K562 (cell line): ENCODE measurements around the gene SRSF1. TPM values are rescaled to one million over a fixed set of nuclear protein-coding genes. Genes with fewer than 3 reads are reported as not detected.

Experiments
- BRD4 ChIP-seq: fragments of 200-600 bp; sonication (generic); IDR thresholded peaks from 2 replicates; pipeline ENCODE4 v1.6.1; 2017; ENCODE audit warnings: inconsistent platforms
- CBX8 ChIP-seq: fragments of 200-600 bp; sonication (generic); IDR thresholded peaks from 2 replicates; pipeline ENCODE4 v1.6.1; 2012; ENCODE audit warnings: borderline replicate concordance, mixed run types, low read depth, mild to moderate bottlenecking, moderate library complexity, mixed read lengths, low read length, control low read depth, inconsistent platforms; ENCODE audit not compliant: poor library complexity, severe bottlenecking; ENCODE audit errors: extremely low read depth
- CEBPB ChIP-seq: fragments of 450-650 bp; IDR thresholded peaks from 2 replicates; pipeline ENCODE4 v1.6.1; 2016; ENCODE audit warnings: missing genetic modification characterization, missing compliant biosample characterization
- CREBBP ChIP-seq: IDR thresholded peaks from one replicate; pipeline ENCODE4 v1.6.1; 2012; ENCODE audit warnings: low read depth, mild to moderate bottlenecking, control low read depth, inconsistent platforms, low read length
- DIDO1 ChIP-seq: fragments of 450-650 bp; IDR thresholded peaks from 2 replicates; pipeline ENCODE4 v1.6.1; 2016; ENCODE audit warnings: low read depth, missing biosample characterization, missing genetic modification characterization
- HDAC1 ChIP-seq, 2 experiments: fragments of 450-650 bp; IDR thresholded peaks; 2 replicates each; pipeline ENCODE4 v1.6.1; 2016 to 2017; ENCODE audit warnings: inconsistent platforms in 1 of 2, mild to moderate bottlenecking in 1 of 2, moderate library complexity in 1 of 2
- HNRNPK ChIP-seq: fragments of 200-400 bp; formaldehyde crosslinking; IDR thresholded peaks from one replicate; pipeline ENCODE4 v1.6.1; 2018; ENCODE audit warnings: mild to moderate bottlenecking, low read depth, low read length; ENCODE audit not compliant: poor library complexity, severe bottlenecking
- HSF4 ChIP-seq: fragments of 250-450 bp; sonication (Bioruptor Pico); IDR thresholded peaks from 2 replicates; pipeline ENCODE4 v2.1.2; 2022; ENCODE audit warnings: mild to moderate bottlenecking, moderate library complexity, borderline replicate concordance
- ILK ChIP-seq: fragments of 450-650 bp; IDR thresholded peaks from 2 replicates; pipeline ENCODE4 v1.6.1; 2016; ENCODE audit warnings: missing genetic modification characterization, low read depth, mild to moderate bottlenecking, missing compliant biosample characterization, moderate library complexity, borderline replicate concordance
- KLF6 ChIP-seq: fragments of 250-450 bp; sonication (Bioruptor Pico); IDR thresholded peaks from 2 replicates; pipeline ENCODE4 v1.4.0; 2020; ENCODE audit warnings: mild to moderate bottlenecking, moderate library complexity, borderline replicate concordance
- MCM7 ChIP-seq, 2 experiments: fragments of 450-650 bp; IDR thresholded peaks; 2 replicates each; pipeline ENCODE4 v1.6.1; 2016 to 2018
- MYC ChIP-seq, 2 experiments: fragments of 250-450 bp in 1 of 2; sonication (Bioruptor Pico) in 1 of 2; IDR thresholded peaks; 2 replicates each; pipeline versions ENCODE4 v1.5.1 to v1.6.1; 2012 to 2021; ENCODE audit warnings: low read depth in 2 of 2, borderline replicate concordance in 1 of 2, improper control_type of control experiment in 1 of 2, low read length in 1 of 2, mild to moderate bottlenecking in 1 of 2, moderate library complexity in 1 of 2
- NELFE ChIP-seq: IDR thresholded peaks from 2 replicates; pipeline ENCODE4 v1.6.1; 2011; ENCODE audit warnings: mild to moderate bottlenecking; ENCODE audit not compliant: insufficient read depth, insufficient read length
- RAD21 ChIP-seq, 2 experiments: fragments of 250-450 bp in 1 of 2; fragments of 450-650 bp in 1 of 2; sonication (Bioruptor Pico) in 1 of 2; formaldehyde crosslinking in 1 of 2; IDR thresholded peaks in 1 of 2; conservative IDR thresholded peaks in 1 of 2; 2 replicates each; pipeline versions ENCODE4 v1.4.0 to v1.8.0; 2020 to 2022; ENCODE audit warnings: mild to moderate bottlenecking in 2 of 2, moderate library complexity in 1 of 2
- SMARCB1 ChIP-seq: IDR thresholded peaks from 2 replicates; pipeline ENCODE4 v1.6.1; 2011; ENCODE audit warnings: improper control_type of control experiment, low read depth; ENCODE audit not compliant: insufficient read length
- SRSF1 ChIP-seq: fragments of 200-400 bp; formaldehyde crosslinking; IDR thresholded peaks from 2 replicates; pipeline ENCODE4 v1.6.1; 2017; ENCODE audit warnings: mild to moderate bottlenecking, low read depth, low read length, moderate library complexity
- SRSF7 ChIP-seq: fragments of 200-400 bp; formaldehyde crosslinking; optimal IDR thresholded peaks from 2 replicates; pipeline ENCODE3; 2017; ENCODE audit warnings: mild to moderate bottlenecking, low read depth, low read length
- TAF1 ChIP-seq: IDR thresholded peaks from 2 replicates; pipeline ENCODE4 v1.6.1; 2011; ENCODE audit warnings: mild to moderate bottlenecking, low read length, moderate library complexity; ENCODE audit not compliant: insufficient read depth, control insufficient read depth, severe bottlenecking; ENCODE audit errors: extremely low read depth
- TGIF2 ChIP-seq: sonication (generic); formaldehyde crosslinking; IDR thresholded peaks from 2 replicates; pipeline ENCODE4 v1.8.1; 2022; ENCODE audit warnings: mild to moderate bottlenecking, missing genetic modification reagents, moderate library complexity
- TSHZ1 ChIP-seq: fragments of 250-450 bp; sonication (Bioruptor Pico); IDR thresholded peaks from 2 replicates; pipeline ENCODE4 v1.4.0; 2020; ENCODE audit warnings: mild to moderate bottlenecking, moderate library complexity
- ZNF197 ChIP-seq: fragments of 200-800 bp; sonication (Bioruptor generic); IDR thresholded peaks from 2 replicates; pipeline ENCODE4 v1.6.1; 2016; ENCODE audit warnings: low read depth, missing genetic modification characterization, missing compliant biosample characterization
- ZNF644 ChIP-seq: fragments of 200-800 bp; sonication (Bioruptor generic); IDR thresholded peaks from 2 replicates; pipeline ENCODE4 v1.6.1; 2016; ENCODE audit warnings: low read depth, missing genetic modification characterization, missing compliant biosample characterization
- polyA plus RNA-seq, 8 experiments: library from polyadenylated mRNA; depleted of rRNA in 4 of 8; stranded (reverse) in 5 of 8; unstranded in 3 of 8; fragments of >200 nt; fragmentation: Nextera tagmentation in 2 of 8; fragmentation: Illumina TruSeq in 1 of 8; extraction: Ambion mirVana in 2 of 8; extraction: Trizol in 1 of 8; gene quantifications; 2 replicates each; pipeline versions ENCODE4 v1.2.1 to v1.2.3, GENCODE V29; 2011 to 2014; ENCODE audit warnings: inconsistent platforms in 1 of 8, missing spikeins in 1 of 8
- total RNA-seq, 7 experiments: library from RNA; depleted of rRNA in 6 of 7; stranded (reverse); fragments of >200 nt in 6 of 7; fragmentation: Illumina TruSeq in 2 of 7; extraction: Trizol in 2 of 7; gene quantifications; 2 replicates each; pipeline versions ENCODE4 v1.2.1 to v1.2.3, GENCODE V29; 2011 to 2021; ENCODE audit warnings: low replicate concordance in 1 of 7
- TF ChIP-seq, protein P1 (sequence below): fragments of 450-650 bp; formaldehyde crosslinking; IDR thresholded peaks from 2 replicates; pipeline ENCODE4 v1.4.0; 2022; ENCODE audit warnings: mild to moderate bottlenecking, moderate library complexity

SRSF1 gene
- total and polyA plus RNA-seq, 9 of the 15 experiments (the other 6 are each of a cell fraction or from before 2014, with no cell fraction given) = 77.8 to 559 (median 442) TPM

DNA sequence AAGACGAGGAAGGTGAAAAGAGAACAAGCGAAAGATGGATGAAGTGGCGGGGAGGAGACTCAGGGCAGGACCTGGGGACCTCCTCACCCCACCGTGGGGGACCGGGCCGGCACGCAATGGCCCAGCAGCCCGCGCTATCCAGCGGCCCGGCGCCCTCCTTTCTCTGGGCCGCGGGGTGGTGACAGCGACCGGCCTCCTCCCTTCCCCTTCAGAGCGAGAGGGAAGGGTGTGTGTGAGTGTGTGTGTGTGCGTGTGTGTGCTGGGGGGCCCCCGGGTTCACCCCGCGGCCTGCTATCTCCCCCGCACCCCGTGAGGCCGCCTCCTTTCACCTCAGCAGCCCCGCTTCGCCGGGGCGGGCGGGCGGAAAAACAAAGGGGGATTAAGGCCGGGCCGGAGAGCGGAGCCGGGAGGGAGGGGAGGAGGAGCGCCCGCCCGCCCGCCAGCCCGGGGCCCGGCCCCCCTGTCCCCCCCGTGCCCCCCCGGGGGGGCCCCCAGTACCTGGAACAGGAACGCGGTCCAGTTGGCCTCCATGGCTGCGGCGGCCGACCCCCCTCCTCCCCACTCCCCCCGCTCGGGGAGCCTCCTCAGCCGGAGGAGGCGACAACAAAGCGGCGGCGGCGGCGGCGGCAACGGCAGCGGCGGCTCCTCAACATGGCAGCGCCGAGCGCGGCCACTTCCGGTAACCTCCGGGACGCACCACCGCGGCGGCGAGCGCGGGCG lies 19.3 kb downstream of the SRSF1 start, which contains the start of gene VEZF1 (continued):
- TF ChIP-seq, protein P1, sequence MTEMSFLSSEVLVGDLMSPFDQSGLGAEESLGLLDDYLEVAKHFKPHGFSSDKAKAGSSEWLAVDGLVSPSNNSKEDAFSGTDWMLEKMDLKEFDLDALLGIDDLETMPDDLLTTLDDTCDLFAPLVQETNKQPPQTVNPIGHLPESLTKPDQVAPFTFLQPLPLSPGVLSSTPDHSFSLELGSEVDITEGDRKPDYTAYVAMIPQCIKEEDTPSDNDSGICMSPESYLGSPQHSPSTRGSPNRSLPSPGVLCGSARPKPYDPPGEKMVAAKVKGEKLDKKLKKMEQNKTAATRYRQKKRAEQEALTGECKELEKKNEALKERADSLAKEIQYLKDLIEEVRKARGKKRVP (CRISPR knock-in tag) = no peak
- TF ChIP-seq TAF1 = no peak
- TF ChIP-seq CREBBP = no peak
- no peak for TF ChIP-seq MYC (IDR thresholded peaks at IDR 0.05; ENCODE audit: low read depth, low read length)
- TF ChIP-seq MYC (CRISPR knock-in tag; IDR thresholded peaks at IDR 0.05; ENCODE audit: borderline replicate concordance, low read depth) = 0 out of 2 replicates have a peak, but pooled peaks have one; percentile 38
- TF ChIP-seq RAD21 (CRISPR knock-in tag; conservative IDR thresholded peaks at IDR 0.05 in 1 of 2, IDR thresholded peaks at IDR 0.05 in 1 of 2) = no peak; a peak in 1 of 4 replicates
- no peak for TF ChIP-seq SRSF7
- peak in 1 of 2 experiments; percentile 74; a peak in 1 of 4 replicates for TF ChIP-seq HDAC1 (IDR thresholded peaks at IDR 0.05)
- no peak for TF ChIP-seq DIDO1 (tag)
- TF ChIP-seq ZNF197 (CRISPR knock-in tag) = no peak
- no peak for TF ChIP-seq NELFE
- no peak; the same call in 1 of the 2 replicates for TF ChIP-seq BRD4
- no peak for TF ChIP-seq HSF4 (CRISPR knock-in tag)
- TF ChIP-seq CBX8 = no peak
- no peak for TF ChIP-seq ILK (tag)
- TF ChIP-seq MCM7 (IDR thresholded peaks at IDR 0.05) = no peak
- no peak for TF ChIP-seq KLF6 (CRISPR knock-in tag)
- no peak for TF ChIP-seq CEBPB
- TF ChIP-seq HNRNPK = no peak
- no peak; the same call in 1 of the 2 replicates for TF ChIP-seq TGIF2 (CRISPR knock-in tag)
- TF ChIP-seq ZNF644 (tag) = 0 out of 2 replicates have a peak, but pooled peaks have one; percentile 65
- no peak for TF ChIP-seq SMARCB1
- no peak for TF ChIP-seq SRSF1
- no peak for TF ChIP-seq TSHZ1
